NCI-H2196 (cell line): ENCODE results near the gene MAMDC4.
A peak's percentile ranks its signal among the peaks of the same experiment; 100 is the strongest.
"Not testable (repeated sequence)": the region's sequence is repeated elsewhere in the genome, so short reads cannot be mapped to it uniquely, and the experiment has no call there.

Source experiments
- DNase-seq: peaks from one replicate; lab custom pipeline; 2025; ENCODE audit not compliant: unreplicated experiment; lab: John Stamatoyannopoulos, UW

MAMDC4 gene

GRCh38 chr9:136824496-136825225, 27.5 kb upstream of the MAMDC4 start:
- DNase-seq = no peak

DNA sequence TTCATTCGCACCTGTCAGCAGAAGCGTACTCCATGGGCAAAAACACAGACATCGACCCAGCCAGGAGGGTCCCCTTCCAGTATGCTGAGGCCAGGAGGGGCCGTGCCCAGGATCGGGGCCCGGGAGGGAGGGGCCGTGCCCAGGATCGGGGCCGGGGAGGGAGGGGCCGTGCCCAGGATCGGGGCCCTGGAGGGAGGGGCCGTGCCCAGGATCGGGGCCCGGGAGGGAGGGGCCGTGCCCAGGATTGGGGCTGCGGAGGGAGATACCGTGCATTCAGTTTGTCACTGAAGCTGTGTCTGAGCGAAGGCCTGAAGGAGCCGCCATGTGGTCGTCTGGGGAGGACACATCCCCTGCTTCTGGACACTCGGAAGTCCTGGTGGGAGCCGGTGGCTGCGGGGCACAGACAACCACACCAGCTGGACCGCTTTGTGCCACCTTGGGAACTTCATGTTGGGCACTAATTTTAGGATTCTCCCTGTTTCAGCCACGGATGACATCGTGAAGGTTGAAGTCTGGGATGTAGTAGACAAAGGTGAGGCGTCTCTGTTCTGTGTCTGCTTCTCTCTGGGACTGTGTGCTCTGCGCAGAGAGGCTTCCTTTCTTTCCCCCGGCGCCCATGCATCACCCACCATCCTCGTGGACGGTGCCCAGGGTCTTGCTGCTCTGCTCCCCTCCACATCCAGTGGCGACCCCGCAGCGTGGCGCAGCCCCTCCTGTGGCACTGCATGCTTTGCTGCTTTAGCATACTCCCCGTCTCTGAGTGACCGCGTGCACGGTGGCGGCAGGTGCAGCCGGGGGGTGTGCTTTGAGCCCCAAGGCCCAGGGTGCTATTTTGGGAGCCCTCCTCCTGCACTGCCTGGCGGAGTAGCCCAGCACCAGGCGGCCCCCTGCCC, 26.6 kb upstream of the MAMDC4 start:
- DNase-seq = no peak

- no peak for DNase-seq
Measured at GRCh38 chr9:136826188-136826541, 26.0 kb upstream of the MAMDC4 start.

GRCh38 chr9:136826703-136827582, 25.2 kb upstream of the MAMDC4 start:
- DNase-seq = peak; percentile 19

DNA sequence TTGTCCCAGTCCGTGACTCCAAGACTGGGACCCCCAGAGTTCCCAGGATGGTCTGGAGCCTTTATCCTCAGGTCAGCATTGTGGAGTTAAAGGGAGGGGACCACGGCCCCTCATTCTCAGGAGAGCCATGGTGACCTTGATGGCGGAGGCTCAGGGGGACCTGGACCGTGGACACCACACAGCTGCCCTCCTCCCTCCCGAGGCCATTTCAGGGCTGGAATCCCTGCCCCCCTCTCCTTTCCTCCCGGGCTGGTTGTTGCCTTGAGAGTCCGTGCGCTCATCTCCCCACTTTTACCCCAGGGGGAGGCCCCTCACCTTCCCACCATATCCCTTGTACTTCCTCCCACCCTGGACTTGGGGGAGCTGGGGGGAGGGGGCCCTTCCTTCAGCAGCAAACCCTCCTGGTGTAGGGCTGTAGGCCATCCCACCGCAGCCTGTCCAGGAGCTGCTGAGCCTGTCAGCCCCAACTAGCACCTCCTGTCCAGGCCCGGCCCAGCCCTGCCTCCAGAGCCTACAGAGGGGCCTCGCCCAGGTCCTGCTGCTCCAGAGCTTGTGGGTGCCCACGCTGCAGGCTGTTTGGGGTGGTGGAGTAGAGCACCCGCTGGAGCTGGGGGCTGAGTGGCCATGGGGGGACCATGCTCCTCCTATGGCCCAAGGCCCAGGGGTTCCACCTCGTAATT, 24.2 kb upstream of the MAMDC4 start:
- DNase-seq = no peak

- no peak for DNase-seq
Measured at GRCh38 chr9:136828474-136829140, 23.5 kb upstream of the MAMDC4 start.

DNA sequence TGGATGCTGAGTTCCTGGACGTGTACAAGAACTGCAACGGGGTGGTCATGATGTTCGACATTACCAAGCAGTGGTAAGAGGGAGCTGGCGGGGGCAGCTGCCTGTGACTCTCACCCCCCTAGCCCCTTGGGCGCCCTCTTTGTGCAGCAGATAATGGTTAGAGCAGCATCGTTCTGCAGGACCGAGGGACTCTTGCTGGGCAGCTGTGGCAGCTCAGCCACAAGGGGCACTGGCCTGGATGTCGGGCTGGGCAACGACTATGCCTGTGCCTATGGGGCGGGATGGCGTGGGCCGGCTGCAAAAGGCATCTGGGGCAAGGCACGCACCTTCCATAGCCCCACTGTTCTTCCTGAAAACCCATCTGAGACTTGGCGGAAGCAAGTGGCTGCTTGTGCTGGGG, 22.7 kb upstream of the MAMDC4 start:
- no peak for DNase-seq

DNA sequence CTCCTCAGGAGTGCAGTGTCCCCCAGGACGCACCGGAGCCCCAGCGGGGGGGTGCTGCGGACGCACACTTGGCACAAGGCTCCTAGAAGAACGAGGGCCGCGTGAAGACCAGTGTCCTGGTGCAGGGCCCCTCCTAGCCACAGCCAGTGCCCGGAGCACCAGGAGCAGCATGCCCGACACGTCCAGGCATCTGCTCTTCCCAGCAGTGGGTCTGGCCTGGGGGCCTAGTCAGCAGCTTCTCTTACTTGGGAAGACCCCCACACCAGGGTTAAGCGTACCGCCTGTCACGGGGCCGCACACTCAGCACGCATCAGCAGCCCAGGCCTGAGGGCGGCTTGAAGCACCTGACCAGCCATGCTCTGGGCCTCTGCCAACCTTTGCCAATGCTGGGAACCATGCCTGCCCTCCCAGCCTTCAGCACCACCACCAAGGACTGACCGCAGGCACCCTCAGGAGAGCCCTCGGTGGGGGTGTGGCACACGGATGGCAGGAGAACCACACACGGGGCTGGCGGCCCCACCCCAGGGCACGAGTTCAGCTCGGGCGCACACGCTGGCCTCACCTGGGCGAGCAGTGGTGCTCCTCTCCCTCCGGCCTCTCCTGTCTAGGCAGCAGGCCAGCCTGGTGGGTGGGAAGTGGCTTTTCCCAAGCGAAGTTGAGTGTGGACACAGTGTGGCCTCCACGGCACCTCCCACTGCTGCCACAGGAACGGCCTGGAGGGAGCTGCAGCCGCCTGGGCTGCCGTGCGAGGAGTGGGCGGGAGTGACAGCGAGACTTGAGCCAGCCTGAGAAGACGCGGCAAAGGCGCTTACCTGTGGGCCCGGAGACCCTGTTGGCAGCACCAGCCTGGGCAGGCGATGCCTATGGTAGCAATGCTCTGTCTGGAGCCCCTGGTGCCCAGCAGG, 21.9 kb upstream of the MAMDC4 start:
- no peak for DNase-seq

- no peak for DNase-seq
Measured at GRCh38 chr9:136831002-136831719, 21.0 kb upstream of the MAMDC4 start.

DNA sequence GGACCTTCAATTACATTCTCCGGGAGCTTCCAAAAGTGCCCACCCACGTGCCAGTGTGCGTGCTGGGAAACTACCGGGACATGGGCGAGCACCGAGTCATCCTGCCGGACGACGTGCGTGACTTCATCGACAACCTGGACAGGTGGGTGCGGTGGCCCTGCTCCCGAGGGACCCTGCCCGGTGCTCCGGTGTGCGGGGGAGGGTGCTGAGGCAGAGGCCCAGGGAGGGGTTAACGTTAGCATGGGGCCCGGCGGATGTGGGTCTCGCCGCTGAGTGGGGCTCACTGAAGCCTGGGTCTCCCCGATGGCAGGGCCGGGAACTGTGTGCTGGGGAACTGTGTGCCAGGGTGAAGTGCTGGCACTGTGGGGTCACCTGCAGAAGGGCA, 20.4 kb upstream of the MAMDC4 start:
- no peak for DNase-seq

GRCh38 chr9:136832581-136832980, 19.6 kb upstream of the MAMDC4 start:
- no peak for DNase-seq

- not testable (repeated sequence) for DNase-seq
Measured at GRCh38 chr9:136833381-136834048, 18.6 kb upstream of the MAMDC4 start.

DNA sequence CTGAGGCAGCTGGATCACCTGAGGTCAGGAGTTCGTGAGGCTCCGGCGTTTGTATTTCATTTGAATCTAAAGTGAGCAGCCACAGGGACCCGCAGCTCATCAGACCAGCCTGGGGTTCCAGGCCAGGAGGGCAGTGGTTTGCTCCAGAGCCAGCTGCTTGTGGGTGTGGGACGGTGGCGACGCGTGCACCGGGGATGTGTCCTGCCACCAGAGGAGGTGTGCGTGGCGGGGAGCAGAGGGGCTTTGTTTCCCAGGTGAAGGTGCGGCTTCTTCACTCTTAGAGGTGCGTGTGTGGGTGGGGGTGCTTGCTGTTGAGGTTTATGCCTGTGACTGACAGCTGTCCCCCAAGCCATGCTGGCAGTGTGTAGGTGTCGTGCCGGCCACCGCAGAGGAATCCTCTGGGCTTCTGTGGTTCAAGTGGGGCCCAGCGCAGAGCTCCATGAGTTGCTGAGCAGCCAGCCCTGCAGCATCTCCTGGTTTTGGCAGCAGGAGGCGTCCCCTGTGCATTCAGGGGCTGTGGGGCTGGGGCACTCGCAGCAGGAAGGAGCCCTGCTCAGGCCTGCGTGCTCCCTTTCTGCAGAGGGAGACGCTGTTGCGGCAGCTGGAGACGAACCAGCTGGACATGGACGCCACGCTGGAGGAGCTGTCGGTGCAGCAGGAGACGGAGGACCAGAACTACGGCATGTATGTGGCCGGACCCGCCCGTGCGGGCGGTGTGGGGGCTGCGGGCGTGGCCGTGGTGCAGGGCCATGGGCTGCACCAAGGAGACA, 16.8 kb upstream of the MAMDC4 start:
- DNase-seq = no peak

DNA sequence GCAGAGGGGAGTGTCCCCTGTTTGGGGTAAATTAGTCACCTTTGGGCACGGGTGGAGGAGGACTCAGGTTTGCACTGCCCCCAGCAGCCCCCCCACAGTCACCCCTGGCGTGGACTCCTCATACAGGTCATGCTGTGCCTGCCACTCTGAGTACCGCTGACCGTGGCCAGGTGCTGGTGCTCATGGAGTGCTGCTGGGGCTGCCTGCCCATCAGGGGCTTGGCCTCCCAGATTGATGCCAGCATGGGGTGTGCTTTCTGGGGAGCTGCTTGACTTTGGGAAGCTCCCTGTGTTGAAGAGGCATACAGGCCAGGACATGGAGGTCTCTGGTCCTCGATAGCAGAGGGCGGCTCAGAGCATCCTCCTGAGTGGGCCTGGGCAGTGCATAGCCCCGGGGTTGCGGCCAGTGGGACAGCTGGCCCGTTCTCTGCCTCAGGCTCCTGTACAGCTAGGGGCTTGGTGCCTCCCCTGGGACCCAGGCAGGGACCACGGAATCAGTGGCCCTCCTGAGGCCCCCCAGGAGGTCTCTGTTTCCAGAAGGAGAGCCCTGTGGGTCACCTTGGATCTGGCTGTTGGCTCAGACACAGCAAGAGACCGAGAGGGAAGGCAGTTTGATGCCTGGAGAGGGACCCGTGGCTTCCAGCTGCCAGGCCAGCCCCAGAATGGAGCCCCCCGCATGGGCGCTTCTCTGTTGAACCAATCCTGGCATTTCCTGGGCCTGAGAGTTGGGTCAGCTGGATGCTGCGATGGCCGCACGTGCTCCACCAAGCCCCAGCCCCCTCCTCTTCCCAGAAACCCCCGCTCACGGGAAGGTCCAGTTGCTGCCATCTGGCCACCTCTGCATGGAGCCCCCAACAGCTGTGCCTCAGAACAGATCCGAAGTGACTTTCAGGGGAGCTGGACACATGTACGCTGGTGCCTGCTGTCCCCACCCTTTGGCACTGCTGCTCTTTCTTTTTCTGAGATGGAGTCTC, 15.9 kb upstream of the MAMDC4 start:
- no peak for DNase-seq

DNA sequence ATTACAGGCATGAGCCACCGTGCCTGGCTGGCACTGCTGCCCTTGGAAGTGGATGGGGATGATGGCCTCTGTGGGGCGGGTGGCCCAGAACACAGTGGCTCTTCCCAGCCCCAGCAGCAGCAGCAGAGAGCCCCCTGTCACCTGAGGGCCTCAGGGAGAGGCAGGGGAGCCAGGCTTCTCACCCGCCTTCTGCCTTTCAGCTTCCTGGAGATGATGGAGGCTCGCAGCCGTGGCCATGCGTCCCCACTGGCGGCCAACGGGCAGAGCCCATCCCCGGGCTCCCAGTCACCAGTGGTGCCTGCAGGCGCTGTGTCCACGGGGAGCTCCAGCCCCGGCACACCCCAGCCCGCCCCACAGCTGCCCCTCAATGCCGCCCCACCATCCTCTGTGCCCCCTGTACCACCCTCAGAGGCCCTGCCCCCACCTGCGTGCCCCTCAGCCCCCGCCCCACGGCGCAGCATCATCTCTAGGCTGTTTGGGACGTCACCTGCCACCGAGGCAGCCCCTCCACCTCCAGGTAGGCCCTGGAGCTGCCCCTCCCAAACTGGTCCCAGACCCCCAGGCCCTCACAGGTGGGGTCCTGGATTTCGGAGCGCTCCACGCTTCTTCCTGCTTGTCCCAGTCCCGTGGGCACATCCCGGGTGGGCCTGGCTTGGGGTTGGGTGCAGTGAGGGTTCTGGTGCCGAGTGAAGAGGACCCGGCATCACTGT, 14.8 kb upstream of the MAMDC4 start:
- no peak for DNase-seq

GRCh38 chr9:136837856-136838277, 14.3 kb upstream of the MAMDC4 start:
- not testable (repeated sequence) for DNase-seq
